Measurements from ENCODE around the gene SMIM3. TPM values are rescaled to one million over a fixed set of nuclear protein-coding genes. Genes with fewer than 3 reads are reported as not detected.

SMIM3 gene
- total RNA-seq, 3 donors from 2014 or later (not counting 1 experiment from before 2014, with no cell fraction given): 7.0 to 9.4 (median 8.9) TPM

DNA sequence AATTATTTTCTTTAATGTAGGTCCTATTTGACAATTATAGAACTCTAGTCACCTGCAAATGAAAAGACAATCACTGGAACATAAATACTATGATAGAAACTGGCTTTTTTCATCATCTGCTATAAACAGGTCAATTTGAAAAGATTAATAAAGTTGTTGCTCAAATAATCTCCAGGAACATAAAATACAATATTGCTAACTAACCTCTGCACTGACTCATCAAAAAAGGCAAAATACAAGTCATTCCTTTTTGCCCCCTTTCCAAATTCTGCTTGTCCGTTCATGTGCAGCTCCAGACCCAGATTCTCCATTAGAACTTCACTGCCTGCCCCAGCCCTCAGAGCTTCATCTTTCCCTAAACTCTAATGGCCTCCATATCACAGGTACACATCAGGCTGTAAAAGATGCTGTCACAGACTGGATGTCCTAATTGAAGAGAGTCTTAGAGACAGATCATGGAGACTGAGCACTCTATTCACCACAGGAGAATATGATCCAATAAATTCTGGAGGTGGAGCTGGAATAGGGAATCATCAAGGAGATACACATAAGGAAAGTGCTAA lies 21.4 kb upstream of the SMIM3 start:
- no peak overlapping the region for H3K27ac Mint-ChIP-seq
- Histone ChIP-seq H3K9me3 (ENCODE audit: control insufficient read depth, insufficient read depth, low read length) (no peaks in the 10 kb centered on the region), H3K4me1 (ENCODE audit: control insufficient read depth, insufficient read depth, low read length) (peaks cover 14% of the 10 kb centered on the region), H3K4me3 (ENCODE audit: low read length) (no peak overlapping the region), H3K27ac (ENCODE audit: low read length) (peak overlapping the region; percentile 24), H3K27me3 (ENCODE audit: control insufficient read depth, insufficient read depth, low read length) (no peaks in the 10 kb centered on the region), H3K36me3 (ENCODE audit: control insufficient read depth, insufficient read depth, low read length) (peaks cover 38% of the 10 kb centered on the region)
- DNase-seq: no peak
- intact Hi-C loops (cut with micrococcal nuclease): no loop called here
- peaks cover 9% of the 10 kb centered on the region for H3K36me3 Mint-ChIP-seq
- H3K4me1 Mint-ChIP-seq: peaks cover 15 to 34% of the 10 kb centered on the region in 2 donors
- no peak for ATAC-seq
- peak overlapping the region; percentile 62 for H3K4me3 Mint-ChIP-seq
- H3K9me3 Mint-ChIP-seq: no peaks in the 10 kb centered on the region
- WGBS (ENCODE audit: insufficient coverage): 92% methylated on average over 1 of the region's 1 CpG
- TF ChIP-seq, protein P1, sequence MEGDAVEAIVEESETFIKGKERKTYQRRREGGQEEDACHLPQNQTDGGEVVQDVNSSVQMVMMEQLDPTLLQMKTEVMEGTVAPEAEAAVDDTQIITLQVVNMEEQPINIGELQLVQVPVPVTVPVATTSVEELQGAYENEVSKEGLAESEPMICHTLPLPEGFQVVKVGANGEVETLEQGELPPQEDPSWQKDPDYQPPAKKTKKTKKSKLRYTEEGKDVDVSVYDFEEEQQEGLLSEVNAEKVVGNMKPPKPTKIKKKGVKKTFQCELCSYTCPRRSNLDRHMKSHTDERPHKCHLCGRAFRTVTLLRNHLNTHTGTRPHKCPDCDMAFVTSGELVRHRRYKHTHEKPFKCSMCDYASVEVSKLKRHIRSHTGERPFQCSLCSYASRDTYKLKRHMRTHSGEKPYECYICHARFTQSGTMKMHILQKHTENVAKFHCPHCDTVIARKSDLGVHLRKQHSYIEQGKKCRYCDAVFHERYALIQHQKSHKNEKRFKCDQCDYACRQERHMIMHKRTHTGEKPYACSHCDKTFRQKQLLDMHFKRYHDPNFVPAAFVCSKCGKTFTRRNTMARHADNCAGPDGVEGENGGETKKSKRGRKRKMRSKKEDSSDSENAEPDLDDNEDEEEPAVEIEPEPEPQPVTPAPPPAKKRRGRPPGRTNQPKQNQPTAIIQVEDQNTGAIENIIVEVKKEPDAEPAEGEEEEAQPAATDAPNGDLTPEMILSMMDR (IDR thresholded peaks at IDR 0.05): no peak
- H3K27me3 Mint-ChIP-seq (ENCODE audit: low read depth in 2 of 2): peaks cover 0 to under 1% of the 10 kb centered on the region in 2 donors

GRCh38 chr5:150758203-150758530 lies 20.4 kb upstream of the SMIM3 start:
- WGBS (ENCODE audit: insufficient coverage): 4% methylated on average over 12 of the region's 12 CpGs
- Mint-ChIP-seq H3K9me3 (no peaks in the 10 kb centered on the region), H3K36me3 (peaks cover 9% of the 10 kb centered on the region), H3K27ac (no peak overlapping the region), H3K27me3 (ENCODE audit: low read depth in 2 of 2) (peaks cover 4 to 10% of the 10 kb centered on the region in 2 donors), H3K4me3 (no peak overlapping the region), H3K4me1 (peaks cover 15 to 34% of the 10 kb centered on the region in 2 donors)
- Histone ChIP-seq H3K4me3 (ENCODE audit: low read length) (peak overlapping the region; percentile 83), H3K36me3 (ENCODE audit: control insufficient read depth, insufficient read depth, low read length) (peaks cover 29% of the 10 kb centered on the region), H3K9me3 (ENCODE audit: control insufficient read depth, insufficient read depth, low read length) (no peaks in the 10 kb centered on the region), H3K4me1 (ENCODE audit: control insufficient read depth, insufficient read depth, low read length) (peaks cover 14% of the 10 kb centered on the region), H3K27ac (ENCODE audit: low read length) (peak overlapping the region; percentile 97), H3K27me3 (ENCODE audit: control insufficient read depth, insufficient read depth, low read length) (no peaks in the 10 kb centered on the region)
- peak; percentile 2 to 11 (median 5) for ATAC-seq
- no peak for DNase-seq
- intact Hi-C loops (cut with micrococcal nuclease): loop anchor here (1.0 kb wide), 3 partner anchors 25 to 89 kb away; partner anchors contain the start of gene RBM22
- TF ChIP-seq, protein P1 (IDR thresholded peaks at IDR 0.05): no peak

DNA sequence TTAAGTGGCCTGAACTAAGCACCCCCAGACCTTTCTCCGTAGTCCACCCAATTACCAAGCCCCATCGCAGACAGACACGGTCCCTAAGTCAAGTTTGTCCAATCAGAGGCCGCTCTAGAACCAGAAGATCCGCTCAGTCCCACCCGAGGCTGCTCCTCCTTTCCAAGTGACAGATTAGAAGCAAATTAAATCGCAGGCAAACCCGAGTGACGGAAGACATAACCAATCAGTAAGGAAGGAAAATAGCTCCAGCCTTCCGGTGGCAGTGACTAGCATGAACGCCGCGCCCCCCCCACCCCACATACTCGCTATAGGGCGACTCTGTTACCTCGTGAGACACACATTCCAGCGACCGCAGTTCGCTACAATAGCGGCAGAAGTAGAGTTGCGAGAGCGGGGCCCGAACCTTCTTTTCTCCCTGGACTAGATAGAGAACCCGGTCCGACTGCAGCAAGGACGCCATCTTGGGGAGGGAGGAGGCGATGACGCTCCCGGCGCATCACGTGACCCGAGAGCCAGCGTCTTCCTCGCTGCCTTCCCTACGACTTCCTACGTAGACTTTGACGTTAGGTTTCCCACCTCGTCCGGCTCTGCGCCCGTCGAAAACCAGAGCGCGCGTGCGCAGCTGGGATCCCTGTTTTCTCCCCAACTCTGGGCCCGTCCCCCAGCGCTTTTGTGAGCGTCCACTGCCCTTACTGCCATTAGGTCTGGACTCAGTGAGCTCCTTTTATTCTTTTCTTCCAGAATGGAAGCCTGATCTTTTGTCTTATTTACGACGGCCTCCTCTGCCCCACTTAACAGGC lies 19.8 kb upstream of the SMIM3 start, which contains the start of gene DCTN4:
DCTN4 (minus strand) TSS at position 487 of the 803 bp plus-strand sequence; CDS start at position 463, 24 bp downstream.
- Mint-ChIP-seq H3K36me3 (peaks cover 9% of the 10 kb centered on the region), H3K9me3 (no peaks in the 10 kb centered on the region), H3K4me3 (no peak within 1 kb of the TSS), H3K27ac (no peak within 1 kb of the TSS), H3K4me1 (peaks cover 15 to 32% of the 10 kb centered on the region in 2 donors), H3K27me3 (ENCODE audit: low read depth in 2 of 2) (peaks cover 4 to 14% of the 10 kb centered on the region in 2 donors)
- Histone ChIP-seq H3K27me3 (ENCODE audit: control insufficient read depth, insufficient read depth, low read length) (no peaks in the 10 kb centered on the region), H3K4me3 (ENCODE audit: low read length) (peak within 1 kb of the TSS; percentile 83), H3K36me3 (ENCODE audit: control insufficient read depth, insufficient read depth, low read length) (peaks cover 24% of the 10 kb centered on the region), H3K27ac (ENCODE audit: low read length) (peak within 1 kb of the TSS; percentile 97), H3K4me1 (ENCODE audit: control insufficient read depth, insufficient read depth, low read length) (peaks cover 14% of the 10 kb centered on the region), H3K9me3 (ENCODE audit: control insufficient read depth, insufficient read depth, low read length) (no peaks in the 10 kb centered on the region)
- TF ChIP-seq, protein P1 (IDR thresholded peaks at IDR 0.05): no peak
- intact Hi-C loops (cut with micrococcal nuclease): loop anchor here (1.0 kb wide), 3 partner anchors 25 to 89 kb away; partner anchors contain the start of gene RBM22
- ATAC-seq (peak; percentile 89 to 97 (median 90)), DNase-seq (peak; percentile 90 to 99)
- 3% methylated on average over 51 of the region's 51 CpGs for WGBS (ENCODE audit: insufficient coverage)

Measured in natural killer cell (primary cell).